Smooth muscle cell of the brain vasculature (primary cell): ENCODE measurements around the gene BRIX1.
"Not testable (repeated sequence)": the region's sequence is repeated elsewhere in the genome, so short reads cannot be mapped to it uniquely, and the experiment has no call there.

Source experiments
- DNase-seq: peaks from one replicate; pipeline ENCODE4 v3.0.0-alpha.2; 2012; ENCODE audit warnings: low read depth, low spot score

Gene BRIX1

GRCh38 chr5:34959323-34959722 is 43.8 kb downstream of the BRIX1 start:
- no peak for DNase-seq

GRCh38 chr5:34967540-34967939 is 52.0 kb downstream of the BRIX1 start:
- DNase-seq: no peak

- no peak for DNase-seq
Observed at GRCh38 chr5:34968258-34968657, 52.7 kb downstream of the BRIX1 start.

- DNase-seq: no peak
Observed at GRCh38 chr5:34970552-34970951, 55.0 kb downstream of the BRIX1 start.

- DNase-seq: not testable (repeated sequence)
Observed at GRCh38 chr5:34971655-34972054, 56.1 kb downstream of the BRIX1 start.
